Measurements from ENCODE around the gene GPBP1.

DNA sequence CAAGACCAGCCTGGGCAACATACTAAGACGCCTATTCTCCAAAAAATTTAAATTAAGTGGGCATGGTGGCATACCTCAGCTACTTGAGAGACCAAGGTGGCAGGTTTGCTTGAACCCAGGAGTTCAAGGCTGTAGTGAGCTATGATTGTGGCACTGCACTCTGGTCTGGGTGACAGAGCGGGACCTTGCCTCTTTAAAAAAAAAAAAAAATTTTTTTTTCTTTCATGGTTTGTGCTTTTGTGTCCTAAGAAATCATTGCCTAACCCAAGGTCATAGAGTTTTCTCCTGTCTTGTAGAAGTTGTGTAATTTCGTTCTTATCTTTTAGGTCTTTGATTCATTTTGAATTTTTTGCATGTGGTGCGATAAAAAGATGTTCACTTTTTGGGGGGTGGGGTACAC lies 12.3 kb downstream of the GPBP1 start:
- TF ChIP-seq, protein P1, sequence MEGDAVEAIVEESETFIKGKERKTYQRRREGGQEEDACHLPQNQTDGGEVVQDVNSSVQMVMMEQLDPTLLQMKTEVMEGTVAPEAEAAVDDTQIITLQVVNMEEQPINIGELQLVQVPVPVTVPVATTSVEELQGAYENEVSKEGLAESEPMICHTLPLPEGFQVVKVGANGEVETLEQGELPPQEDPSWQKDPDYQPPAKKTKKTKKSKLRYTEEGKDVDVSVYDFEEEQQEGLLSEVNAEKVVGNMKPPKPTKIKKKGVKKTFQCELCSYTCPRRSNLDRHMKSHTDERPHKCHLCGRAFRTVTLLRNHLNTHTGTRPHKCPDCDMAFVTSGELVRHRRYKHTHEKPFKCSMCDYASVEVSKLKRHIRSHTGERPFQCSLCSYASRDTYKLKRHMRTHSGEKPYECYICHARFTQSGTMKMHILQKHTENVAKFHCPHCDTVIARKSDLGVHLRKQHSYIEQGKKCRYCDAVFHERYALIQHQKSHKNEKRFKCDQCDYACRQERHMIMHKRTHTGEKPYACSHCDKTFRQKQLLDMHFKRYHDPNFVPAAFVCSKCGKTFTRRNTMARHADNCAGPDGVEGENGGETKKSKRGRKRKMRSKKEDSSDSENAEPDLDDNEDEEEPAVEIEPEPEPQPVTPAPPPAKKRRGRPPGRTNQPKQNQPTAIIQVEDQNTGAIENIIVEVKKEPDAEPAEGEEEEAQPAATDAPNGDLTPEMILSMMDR (IDR thresholded peaks at IDR 0.05), result no peak
- TF ChIP-seq SIN3A (IDR thresholded peaks at IDR 0.05; ENCODE audit: borderline replicate concordance, insufficient read depth, low read depth, low read length) (no peak), REST (IDR thresholded peaks at IDR 0.05; ENCODE audit: insufficient read depth in 1 of 2, low read depth in 2 of 2, low read length in 1 of 2) (no peak), TCF7L2 (IDR thresholded peaks at IDR 0.05; ENCODE audit: low read depth, low read length) (no peak), POLR2AphosphoS5 (IDR thresholded peaks at IDR 0.05; ENCODE audit: low read depth, low read length) (no peak)
